Mesendoderm (in vitro differentiated cells): Measurements from ENCODE around the gene HPGDS.
"Not testable (repeated sequence)": the region's sequence is repeated elsewhere in the genome, so short reads cannot be mapped to it uniquely, and the experiment has no call there.

Source experiments
- DNase-seq: peaks from one replicate; pipeline ENCODE4 v3.0.0; 2013
- H2AK5ac ChIP-seq: 2 replicates; pipeline ENCODE4 v1.6.1; 2013; ENCODE audit warnings: low read length, inconsistent platforms
- H2BK120ac ChIP-seq: 2 replicates; pipeline ENCODE4 v1.6.1; 2013; ENCODE audit warnings: low read depth, mild to moderate bottlenecking, low read length, moderate library complexity, mixed read lengths
- H2BK15ac ChIP-seq: replicated peaks from 2 replicates; pipeline ENCODE4 v1.6.1; 2013; ENCODE audit warnings: low read depth, mild to moderate bottlenecking, moderate library complexity
- H2BK5ac ChIP-seq: 2 replicates; pipeline ENCODE4 v1.6.1; 2013; ENCODE audit warnings: low read length, inconsistent platforms
- H3K18ac ChIP-seq: 2 replicates; pipeline ENCODE4 v1.6.1; 2013; ENCODE audit warnings: mild to moderate bottlenecking, low read length, mixed read lengths
- H3K23ac ChIP-seq: one replicate; pipeline ENCODE4 v1.6.1; 2013; ENCODE audit warnings: low read length
- H3K27ac ChIP-seq: 2 replicates; pipeline ENCODE4 v1.5.1; 2013; ENCODE audit warnings: low read depth, mild to moderate bottlenecking, inconsistent platforms, low read length, moderate library complexity
- H3K27me3 ChIP-seq: 2 replicates; pipeline ENCODE4 v1.6.1; 2013; ENCODE audit warnings: low read length, control low read depth, mild to moderate bottlenecking, inconsistent platforms; ENCODE audit not compliant: insufficient read depth, poor library complexity
- H3K36me3 ChIP-seq: 2 replicates; pipeline ENCODE4 v1.6.1; 2013; ENCODE audit warnings: low read length, inconsistent platforms; ENCODE audit not compliant: control insufficient read depth, insufficient read depth
- H3K4ac ChIP-seq: one replicate; pipeline ENCODE4 v1.6.1; 2013; ENCODE audit warnings: low read depth, mild to moderate bottlenecking, low read length, moderate library complexity
- H3K4me1 ChIP-seq: 2 replicates; pipeline ENCODE4 v1.6.1; 2013; ENCODE audit warnings: low read depth, low read length, inconsistent platforms; ENCODE audit not compliant: control insufficient read depth
- H3K4me2 ChIP-seq: 2 replicates; pipeline ENCODE4 v1.6.1; 2013; ENCODE audit warnings: low read length
- H3K4me3 ChIP-seq: 2 replicates; pipeline ENCODE4 v1.5.1; 2013; ENCODE audit warnings: mild to moderate bottlenecking, low read length
- H3K56ac ChIP-seq: one replicate; pipeline ENCODE4 v1.6.1; 2013; ENCODE audit warnings: low read length
- H3K79me1 ChIP-seq: 2 replicates; pipeline ENCODE4 v1.6.1; 2013; ENCODE audit warnings: low read length, inconsistent platforms
- H3K79me2 ChIP-seq: 2 replicates; pipeline ENCODE4 v1.6.1; 2013; ENCODE audit warnings: mild to moderate bottlenecking, low read length; ENCODE audit not compliant: control insufficient read depth, insufficient read depth
- H3K9ac ChIP-seq: 2 replicates; pipeline ENCODE4 v1.6.1; 2013; ENCODE audit warnings: low read length, inconsistent platforms
- H4K5ac ChIP-seq: one replicate; pipeline ENCODE4 v1.6.1; 2013; ENCODE audit warnings: low read length
- H4K8ac ChIP-seq: one replicate; pipeline ENCODE4 v1.6.1; 2013; ENCODE audit warnings: low read depth, mild to moderate bottlenecking, control low read depth, low read length, moderate library complexity
- WGBS: extraction: QIAGEN DNeasy Blood & Tissue Kit; methylation state at CpG from one replicate; pipeline ENCODE4 v1.1.7; 2013; ENCODE audit warnings: low lambda C conversion rate, missing lambda C conversion rate; ENCODE audit not compliant: insufficient coverage; ENCODE audit errors: extremely low coverage; 5-methylcytosine and 5-hydroxymethylcytosine counted together

The HPGDS gene

GRCh38 chr4:94304365-94304971 lies 38.2 kb downstream of the HPGDS start:
- no peak overlapping the region for H2BK15ac ChIP-seq
- 100% methylated on average over 1 of the region's 2 CpGs for WGBS
- H3K4ac ChIP-seq, result no peak overlapping the region
- H3K4me2 ChIP-seq, result no peak overlapping the region
- no peak overlapping the region for H3K56ac ChIP-seq
- H2AK5ac ChIP-seq, result no peak overlapping the region
- no peak overlapping the region for H2BK120ac ChIP-seq
- no peak overlapping the region for H3K27ac ChIP-seq
- H3K79me2 ChIP-seq, result no peaks in the 10 kb centered on the region
- no peak overlapping the region for H2BK5ac ChIP-seq
- peaks cover 2% of the 10 kb centered on the region for H3K27me3 ChIP-seq
- H3K23ac ChIP-seq, result no peak overlapping the region
- no peak overlapping the region for H3K4me3 ChIP-seq
- no peaks in the 10 kb centered on the region for H3K36me3 ChIP-seq
- no peak overlapping the region for H3K9ac ChIP-seq
- peak; percentile 25 for DNase-seq
- H4K5ac ChIP-seq, result no peak overlapping the region
- H3K4me1 ChIP-seq, result no peaks in the 10 kb centered on the region
- H3K79me1 ChIP-seq, result no peaks in the 10 kb centered on the region
- no peak overlapping the region for H4K8ac ChIP-seq
- no peak overlapping the region for H3K18ac ChIP-seq

DNA sequence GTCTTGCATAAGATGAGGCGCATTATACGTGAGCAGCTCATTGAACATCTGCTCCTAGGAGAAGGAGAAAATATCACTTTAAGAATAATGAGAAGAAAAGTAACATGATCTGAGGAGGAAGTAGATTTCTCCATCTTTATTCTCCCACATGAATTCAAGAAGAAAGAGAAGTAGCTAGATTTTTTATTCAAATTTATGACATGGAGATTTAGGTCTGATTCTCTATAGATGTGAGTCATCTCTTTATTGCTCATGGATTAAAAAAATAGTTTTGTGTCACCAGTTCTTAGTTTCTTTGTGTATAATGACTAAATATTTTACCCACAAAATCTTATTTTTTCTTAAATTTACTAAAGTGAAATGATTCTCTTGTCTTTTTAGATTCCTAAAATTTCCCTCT lies 40.4 kb downstream of the HPGDS start:
- H3K9ac ChIP-seq, result no peak overlapping the region
- H3K27ac ChIP-seq, result no peak overlapping the region
- no peaks in the 10 kb centered on the region for H3K27me3 ChIP-seq
- no peak overlapping the region for H3K4me3 ChIP-seq
- H3K79me2 ChIP-seq, result no peaks in the 10 kb centered on the region
- no peaks in the 10 kb centered on the region for H3K4me1 ChIP-seq
- H2BK15ac ChIP-seq, result no peak overlapping the region
- H3K23ac ChIP-seq, result no peak overlapping the region
- DNase-seq, result no peak
- H4K8ac ChIP-seq, result no peak overlapping the region
- no peak overlapping the region for H2AK5ac ChIP-seq
- no peak overlapping the region for H3K4ac ChIP-seq
- no CpG with 5 or more reads among the region's 2 CpGs for WGBS
- no peaks in the 10 kb centered on the region for H3K36me3 ChIP-seq
- no peak overlapping the region for H2BK5ac ChIP-seq
- H3K4me2 ChIP-seq, result no peak overlapping the region
- H4K5ac ChIP-seq, result no peak overlapping the region
- H3K18ac ChIP-seq, result no peak overlapping the region
- no peak overlapping the region for H3K56ac ChIP-seq
- no peak overlapping the region for H2BK120ac ChIP-seq
- no peaks in the 10 kb centered on the region for H3K79me1 ChIP-seq

DNA sequence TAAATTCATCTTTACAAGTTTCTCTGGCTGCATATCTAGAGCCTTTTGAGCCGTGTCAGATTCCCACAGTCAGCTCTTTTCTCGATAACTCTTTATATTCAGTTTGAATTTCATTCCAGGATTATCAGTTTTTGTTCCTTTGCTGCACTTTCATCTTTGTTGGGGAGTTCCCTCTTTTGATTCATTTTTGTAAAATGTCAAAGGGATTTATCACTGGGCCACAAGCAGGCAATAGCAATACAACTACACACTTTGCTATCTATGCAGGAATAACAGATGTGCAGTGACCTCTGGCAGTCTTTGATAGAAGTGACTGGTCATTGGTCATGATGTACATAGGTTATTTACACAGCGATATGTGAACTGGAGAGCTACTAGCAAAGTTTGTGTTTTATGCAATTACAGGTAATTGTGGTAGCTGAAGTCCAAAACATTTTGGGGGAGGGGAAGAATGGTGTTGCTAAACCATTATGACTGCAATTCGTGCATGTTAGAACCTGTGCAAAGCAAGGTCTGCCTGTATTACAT lies 43.8 kb downstream of the HPGDS start:
- Histone ChIP-seq H3K79me2 (no peaks in the 10 kb centered on the region), H3K27me3 (no peaks in the 10 kb centered on the region), H3K56ac (no peak overlapping the region), H2BK120ac (no peak overlapping the region), H3K27ac (no peak overlapping the region), H3K18ac (no peak overlapping the region), H3K9ac (no peak overlapping the region), H3K4ac (no peak overlapping the region), H2BK5ac (no peak overlapping the region), H3K23ac (no peak overlapping the region), H3K4me3 (no peak overlapping the region), H3K79me1 (no peaks in the 10 kb centered on the region), H2AK5ac (no peak overlapping the region), H3K4me2 (no peak overlapping the region), H4K5ac (no peak overlapping the region), H2BK15ac (no peak overlapping the region), H4K8ac (no peak overlapping the region), H3K4me1 (no peaks in the 10 kb centered on the region), H3K36me3 (no peaks in the 10 kb centered on the region)
- DNase-seq, result no peak
- WGBS, result no CpG with 5 or more reads among the region's 4 CpGs

DNA sequence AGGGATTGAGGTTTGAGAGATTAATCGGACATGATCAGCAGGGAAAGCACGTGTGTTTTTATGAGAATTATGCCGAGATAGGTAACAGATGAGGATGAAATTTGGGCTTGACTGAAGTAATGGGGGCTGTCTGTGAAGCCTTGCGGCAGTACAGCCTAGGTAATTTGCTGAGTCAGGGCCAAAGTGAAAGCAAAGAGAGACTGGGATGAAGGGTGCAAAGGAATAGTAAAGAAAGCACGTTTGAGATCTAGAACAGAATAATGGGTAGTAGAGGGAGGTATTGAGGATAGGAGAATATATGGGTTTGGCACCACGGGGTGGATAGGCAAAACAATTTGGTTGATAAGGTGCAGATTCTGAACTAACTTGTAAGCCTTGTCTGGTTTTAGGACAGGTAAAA lies 47.2 kb downstream of the HPGDS start:
- not testable (repeated sequence) for H3K4ac ChIP-seq, H3K4me3 ChIP-seq, H2BK120ac ChIP-seq, H3K23ac ChIP-seq, H3K4me2 ChIP-seq, H3K79me1 ChIP-seq, H3K36me3 ChIP-seq, DNase-seq, H2AK5ac ChIP-seq, H4K8ac ChIP-seq, H4K5ac ChIP-seq, H3K27me3 ChIP-seq, H3K56ac ChIP-seq, H2BK5ac ChIP-seq, H3K9ac ChIP-seq, H3K18ac ChIP-seq, H3K27ac ChIP-seq, H2BK15ac ChIP-seq, H3K4me1 ChIP-seq, H3K79me2 ChIP-seq
- WGBS, result no CpG with 5 or more reads among the region's 6 CpGs

DNA sequence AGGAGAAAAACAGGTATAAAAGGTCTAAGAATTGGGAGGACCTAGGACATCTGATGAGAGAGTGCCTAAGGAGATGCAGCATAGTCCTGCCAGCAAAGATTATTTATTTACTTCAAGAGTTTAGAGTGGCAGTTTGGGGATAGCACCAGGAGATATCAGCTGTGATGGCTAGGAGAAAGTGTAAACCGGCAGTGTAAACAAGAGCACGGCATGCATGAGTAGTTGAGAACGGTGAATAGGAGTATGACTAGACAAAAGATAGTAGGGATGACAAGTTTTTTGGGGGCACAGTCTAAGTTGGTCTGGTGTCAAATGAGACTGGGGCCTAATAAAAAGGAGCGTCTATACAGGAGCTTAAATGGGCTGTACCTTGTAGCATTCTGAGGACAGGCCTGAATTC lies 48.7 kb downstream of the HPGDS start:
- H3K79me2 ChIP-seq, H2BK15ac ChIP-seq, DNase-seq, H3K18ac ChIP-seq, H2BK5ac ChIP-seq, H3K4me2 ChIP-seq, H3K27ac ChIP-seq, H4K8ac ChIP-seq, H2BK120ac ChIP-seq, H3K36me3 ChIP-seq, H3K27me3 ChIP-seq, H2AK5ac ChIP-seq, H3K79me1 ChIP-seq, H3K4me3 ChIP-seq, H3K9ac ChIP-seq, H3K4me1 ChIP-seq, H3K23ac ChIP-seq, H3K56ac ChIP-seq, H4K5ac ChIP-seq, H3K4ac ChIP-seq: not testable (repeated sequence)
- WGBS, result no CpG with 5 or more reads among the region's 4 CpGs

GRCh38 chr4:94290245-94290644 lies 52.4 kb downstream of the HPGDS start:
- H3K23ac ChIP-seq, result no peak overlapping the region
- H2BK5ac ChIP-seq, result no peak overlapping the region
- no peak overlapping the region for H2BK120ac ChIP-seq
- no peak overlapping the region for H4K8ac ChIP-seq
- no peak overlapping the region for H3K4me3 ChIP-seq
- WGBS, result no CpG with 5 or more reads among the region's 2 CpGs
- no peak overlapping the region for H3K18ac ChIP-seq
- no peaks in the 10 kb centered on the region for H3K79me1 ChIP-seq
- no peak overlapping the region for H3K27ac ChIP-seq
- no peak overlapping the region for H4K5ac ChIP-seq
- H3K36me3 ChIP-seq, result no peaks in the 10 kb centered on the region
- DNase-seq, result peak; percentile 4
- H2BK15ac ChIP-seq, result no peak overlapping the region
- no peaks in the 10 kb centered on the region for H3K4me1 ChIP-seq
- no peak overlapping the region for H3K9ac ChIP-seq
- H3K4me2 ChIP-seq, result no peak overlapping the region
- no peak overlapping the region for H3K4ac ChIP-seq
- H3K56ac ChIP-seq, result no peak overlapping the region
- no peaks in the 10 kb centered on the region for H3K79me2 ChIP-seq
- H2AK5ac ChIP-seq, result no peak overlapping the region
- H3K27me3 ChIP-seq, result no peaks in the 10 kb centered on the region
